ENCODE data around the gene MLST8. TPM values are rescaled to one million over a fixed set of nuclear protein-coding genes. Genes with fewer than 3 reads are reported as not detected.

Gene MLST8
- total RNA-seq, 1 donor, result 30.8 TPM

DNA sequence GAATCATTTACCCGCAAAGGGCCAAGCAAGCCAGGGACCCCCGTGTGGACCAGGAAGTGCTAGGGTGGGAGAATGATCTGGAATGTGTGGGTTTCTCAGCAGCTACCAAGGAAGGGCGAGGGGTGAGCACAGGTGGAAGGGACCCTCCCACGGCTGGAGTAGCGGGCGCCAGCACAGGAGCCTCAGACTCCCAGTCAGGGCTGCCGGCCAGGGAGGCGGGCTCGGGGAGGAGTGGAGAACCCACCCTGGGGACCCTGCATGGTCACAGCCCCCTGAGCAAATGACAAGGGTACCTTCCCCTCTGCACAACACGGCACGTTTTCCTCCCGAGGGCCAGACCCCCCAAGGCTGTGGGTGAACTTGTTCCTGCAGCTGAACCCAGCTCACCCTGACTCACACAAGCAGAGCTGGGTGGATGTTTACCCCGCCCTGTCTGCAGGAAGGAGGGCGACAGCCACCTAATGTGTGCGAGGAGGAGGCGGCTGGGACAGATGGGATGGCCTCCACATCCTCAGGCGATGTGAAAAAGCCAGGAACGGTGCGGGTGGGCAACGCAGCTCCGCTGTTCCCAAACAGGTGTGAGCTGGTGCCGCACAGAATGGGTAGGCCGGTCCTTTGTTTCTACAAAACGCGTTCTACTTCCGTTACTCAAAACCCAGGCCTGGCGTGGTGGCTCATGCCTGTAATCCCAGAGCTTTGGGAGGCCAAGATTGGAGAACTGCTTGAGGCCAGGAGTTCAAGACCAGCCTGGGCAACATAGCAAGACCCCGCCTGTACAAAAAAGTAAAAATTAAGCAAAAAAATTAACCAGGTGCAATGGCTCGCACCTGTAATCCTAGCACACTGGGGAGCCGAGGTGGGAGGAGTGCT lies 39.9 kb downstream of the MLST8 start:
- no peak overlapping the region for H3K27ac ChIP-seq (ENCODE audit: low read depth, low read length)
- TF ChIP-seq, protein P1, sequence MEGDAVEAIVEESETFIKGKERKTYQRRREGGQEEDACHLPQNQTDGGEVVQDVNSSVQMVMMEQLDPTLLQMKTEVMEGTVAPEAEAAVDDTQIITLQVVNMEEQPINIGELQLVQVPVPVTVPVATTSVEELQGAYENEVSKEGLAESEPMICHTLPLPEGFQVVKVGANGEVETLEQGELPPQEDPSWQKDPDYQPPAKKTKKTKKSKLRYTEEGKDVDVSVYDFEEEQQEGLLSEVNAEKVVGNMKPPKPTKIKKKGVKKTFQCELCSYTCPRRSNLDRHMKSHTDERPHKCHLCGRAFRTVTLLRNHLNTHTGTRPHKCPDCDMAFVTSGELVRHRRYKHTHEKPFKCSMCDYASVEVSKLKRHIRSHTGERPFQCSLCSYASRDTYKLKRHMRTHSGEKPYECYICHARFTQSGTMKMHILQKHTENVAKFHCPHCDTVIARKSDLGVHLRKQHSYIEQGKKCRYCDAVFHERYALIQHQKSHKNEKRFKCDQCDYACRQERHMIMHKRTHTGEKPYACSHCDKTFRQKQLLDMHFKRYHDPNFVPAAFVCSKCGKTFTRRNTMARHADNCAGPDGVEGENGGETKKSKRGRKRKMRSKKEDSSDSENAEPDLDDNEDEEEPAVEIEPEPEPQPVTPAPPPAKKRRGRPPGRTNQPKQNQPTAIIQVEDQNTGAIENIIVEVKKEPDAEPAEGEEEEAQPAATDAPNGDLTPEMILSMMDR (IDR thresholded peaks at IDR 0.05; ENCODE audit: extremely low read depth, low read depth, low read length), result no peak
- H2AFZ ChIP-seq (ENCODE audit: low read length), result no peak overlapping the region
- DNase-seq (ENCODE audit: insufficient read length, low spot score, missing footprints), result peak; percentile 66
- peaks cover 9% of the 10 kb centered on the region for H3K79me2 ChIP-seq (ENCODE audit: insufficient read depth, low read length)
- H3K4me2 ChIP-seq (ENCODE audit: insufficient read depth, low read length), result no peak overlapping the region
- no peaks in the 10 kb centered on the region for H3K9me3 ChIP-seq (ENCODE audit: low read depth, low read length)
- H3K36me3 ChIP-seq (ENCODE audit: insufficient read depth, low read length), result peaks cover 37% of the 10 kb centered on the region
- peaks cover 1% of the 10 kb centered on the region for H3K4me1 ChIP-seq (ENCODE audit: insufficient read depth, low read length)
- H4K20me1 ChIP-seq (ENCODE audit: insufficient read depth, low read length), result peaks cover 10% of the 10 kb centered on the region
- H3K27me3 ChIP-seq (ENCODE audit: insufficient read depth, low read length), result no peaks in the 10 kb centered on the region
- no peak overlapping the region for H3K4me3 ChIP-seq (ENCODE audit: insufficient read depth, low read length)

DNA sequence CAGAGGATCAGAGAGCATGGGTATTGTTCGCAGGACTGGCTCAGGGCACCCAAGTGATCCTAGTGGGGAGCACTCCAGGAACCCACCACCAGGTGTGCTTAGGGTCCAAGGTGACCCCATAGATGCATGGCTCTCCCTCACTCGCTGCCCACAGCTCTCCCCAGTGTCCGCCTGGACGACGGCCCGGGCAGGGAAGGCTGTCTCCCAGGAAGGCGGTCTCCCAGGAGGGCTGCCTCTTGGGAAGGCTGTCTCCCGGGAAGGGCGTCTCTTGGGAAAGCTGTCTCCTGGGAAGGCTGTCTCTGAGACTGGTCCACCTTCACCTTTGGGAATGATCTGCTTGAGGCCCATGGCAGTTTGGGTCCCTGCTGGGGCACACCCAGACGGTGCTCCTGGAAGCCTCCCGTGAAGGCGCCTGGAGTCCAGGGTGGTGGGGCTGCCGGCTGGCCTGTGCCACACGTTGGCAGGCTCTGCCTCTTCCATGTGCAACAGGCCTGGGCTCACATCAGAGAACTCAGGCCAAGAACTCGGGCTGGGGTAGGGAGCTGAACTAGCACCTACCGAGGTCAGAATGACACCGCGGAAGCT lies 41.1 kb downstream of the MLST8 start:
- peaks cover 8% of the 10 kb centered on the region for H3K4me1 ChIP-seq (ENCODE audit: insufficient read depth, low read length)
- H3K79me2 ChIP-seq (ENCODE audit: insufficient read depth, low read length), result peaks cover 15% of the 10 kb centered on the region
- no peak overlapping the region for H3K4me2 ChIP-seq (ENCODE audit: insufficient read depth, low read length)
- no peak overlapping the region for H2AFZ ChIP-seq (ENCODE audit: low read length)
- DNase-seq (ENCODE audit: insufficient read length, low spot score, missing footprints), result peak; percentile 58
- peaks cover 34% of the 10 kb centered on the region for H3K36me3 ChIP-seq (ENCODE audit: insufficient read depth, low read length)
- TF ChIP-seq, protein P1 (IDR thresholded peaks at IDR 0.05; ENCODE audit: extremely low read depth, low read depth, low read length), result no peak
- H3K4me3 ChIP-seq (ENCODE audit: insufficient read depth, low read length), result no peak overlapping the region
- peaks cover 10% of the 10 kb centered on the region for H4K20me1 ChIP-seq (ENCODE audit: insufficient read depth, low read length)
- H3K9me3 ChIP-seq (ENCODE audit: low read depth, low read length), result no peaks in the 10 kb centered on the region
- H3K27me3 ChIP-seq (ENCODE audit: insufficient read depth, low read length), result no peaks in the 10 kb centered on the region
- H3K27ac ChIP-seq (ENCODE audit: low read depth, low read length), result no peak overlapping the region

DNA sequence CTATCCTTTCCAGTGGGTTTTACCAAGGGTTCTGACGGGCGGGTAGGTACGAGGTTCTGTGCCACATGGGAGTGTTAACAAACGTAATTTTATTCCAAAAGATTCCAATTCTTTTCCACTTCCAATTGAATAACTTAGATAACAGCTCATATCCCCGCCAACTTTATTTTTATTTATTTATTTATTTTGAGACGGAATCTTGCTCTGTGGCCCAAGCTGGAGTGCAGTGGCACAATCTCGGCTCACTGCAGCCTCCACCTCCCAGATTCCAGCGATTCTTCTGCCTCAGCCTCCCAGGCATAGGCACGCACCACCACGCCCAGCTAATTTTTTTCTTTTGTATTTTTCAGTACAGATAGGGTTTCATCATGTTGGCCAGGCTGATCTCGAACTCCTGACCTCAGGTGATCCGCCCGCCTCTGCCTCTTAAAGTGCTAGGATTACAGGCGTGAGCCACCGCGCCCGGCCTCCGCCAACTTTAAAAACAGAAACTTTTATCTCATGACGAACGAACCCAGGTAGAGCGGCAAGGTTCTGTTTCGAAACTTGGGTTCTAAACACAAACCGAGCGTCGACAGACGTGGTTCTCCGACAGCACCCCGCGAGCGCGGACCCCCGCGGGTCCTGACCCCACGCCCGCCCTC lies 45.5 kb downstream of the MLST8 start:
- Histone ChIP-seq H3K27ac (ENCODE audit: low read depth, low read length) (peak overlapping the region; percentile 53), H3K4me1 (ENCODE audit: insufficient read depth, low read length) (peaks cover 15% of the 10 kb centered on the region), H3K27me3 (ENCODE audit: insufficient read depth, low read length) (no peaks in the 10 kb centered on the region), H3K79me2 (ENCODE audit: insufficient read depth, low read length) (peaks cover 21% of the 10 kb centered on the region), H3K4me3 (ENCODE audit: insufficient read depth, low read length) (peak overlapping the region; percentile 81), H3K36me3 (ENCODE audit: insufficient read depth, low read length) (peaks cover 39% of the 10 kb centered on the region), H2AFZ (ENCODE audit: low read length) (peak overlapping the region; percentile 35), H4K20me1 (ENCODE audit: insufficient read depth, low read length) (peaks cover 12% of the 10 kb centered on the region), H3K9me3 (ENCODE audit: low read depth, low read length) (no peaks in the 10 kb centered on the region), H3K4me2 (ENCODE audit: insufficient read depth, low read length) (peak overlapping the region; percentile 79)
- TF ChIP-seq, protein P1 (IDR thresholded peaks at IDR 0.05; ENCODE audit: extremely low read depth, low read depth, low read length), result no peak
- DNase-seq (ENCODE audit: insufficient read length, low spot score, missing footprints), result no peak

Measured in osteoblast (primary cell).